Stimulated activated CD8-positive, alpha-beta memory T cell treated with anti-CD3 and anti-CD28 coated beads, Interleukin-7, amount 100 ng/mL, for 48 hours (primary cell): ENCODE results near the gene CUL9.

Source experiments
- DNase-seq, 2 donors: peaks; one replicate each; pipeline ENCODE4 v3.0.0-alpha.2; 2020; ENCODE audit warnings: low read depth in 1 of 2; ENCODE audit errors: extremely low read depth in 1 of 2

CUL9 gene

GRCh38 chr6:43226192-43226851, 44.3 kb downstream of the CUL9 start:
- no peak for DNase-seq

- peak; percentile 39 to 69 for DNase-seq
Measured at GRCh38 chr6:43228951-43229802, 47.2 kb downstream of the CUL9 start, which contains the start of gene DNPH1. TSS of gene DNPH1 (minus strand) at chr6:43229481. CDS start at chr6:43229456, 25 bp downstream.

- no peak for DNase-seq
Measured at GRCh38 chr6:43229803-43230620, 48.0 kb downstream of the CUL9 start.

GRCh38 chr6:43231053-43231452, 49.1 kb downstream of the CUL9 start:
- no peak for DNase-seq

- DNase-seq = no peak
Measured at GRCh38 chr6:43231735-43232450, 49.9 kb downstream of the CUL9 start.

- DNase-seq = no peak
Measured at GRCh38 chr6:43235841-43236240, 53.8 kb downstream of the CUL9 start.

- no peak for DNase-seq
Measured at GRCh38 chr6:43239054-43239453, 57.1 kb downstream of the CUL9 start.

- no peak for DNase-seq
Measured at GRCh38 chr6:43240950-43241349, 59.0 kb downstream of the CUL9 start.

GRCh38 chr6:43241446-43241845, 59.5 kb downstream of the CUL9 start:
- no peak for DNase-seq

GRCh38 chr6:43242908-43243663, 61.1 kb downstream of the CUL9 start, which contains the start of gene TTBK1:
TSS of gene TTBK1 (plus strand) at chr6:43243481. CDS start at chr6:43246661, 3,180 bp downstream.
- no peak for DNase-seq

- DNase-seq = no peak
Measured at GRCh38 chr6:43243664-43244321, 61.8 kb downstream of the CUL9 start.

GRCh38 chr6:43246301-43247113, 64.5 kb downstream of the CUL9 start:
- DNase-seq = no peak

GRCh38 chr6:43247114-43247999, 65.4 kb downstream of the CUL9 start:
- peak; percentile 66 to 79 for DNase-seq

- DNase-seq = no peak
Measured at GRCh38 chr6:43248101-43248500, 66.1 kb downstream of the CUL9 start.

- no peak for DNase-seq
Measured at GRCh38 chr6:43248791-43249190, 66.8 kb downstream of the CUL9 start.

GRCh38 chr6:43250992-43251373, 69.0 kb downstream of the CUL9 start:
- no peak for DNase-seq

GRCh38 chr6:43253401-43253800, 71.4 kb downstream of the CUL9 start:
- DNase-seq = no peak
